IMR-90 (cell line): ENCODE results near the gene TPMT. TPM values are rescaled to one million over a fixed set of nuclear protein-coding genes. Genes with fewer than 3 reads are reported as not detected.

ENCODE experiments used
- ATAC-seq: fragments of 200-7000 bp; cut with Tn5 transposase; 2 replicates; pipeline ENCODE4 v1.9.1; 2020; ENCODE audit warnings: low read depth, mild to moderate bottlenecking, moderate library complexity
- BruUV-seq: library from RNA; stranded (reverse); fragments of 400-500 nt; replicated peaks from 2 replicates; lab custom pipeline; 2021; lab: Mats Ljungman, UMichigan
- CTCF ChIA-PET: fragments of 300-600 bp; formaldehyde crosslinking; extraction: SDS; loops from one replicate; lab custom pipeline; 2021; ENCODE audit warnings: antibody characterized with exemption; lab: Yijun Ruan, JAX
- POLR2A ChIA-PET: fragments of 300-600 bp; sonication (Branson Sonifier 250); formaldehyde crosslinking; loops from one replicate; lab custom pipeline; 2022; ENCODE audit warnings: antibody characterized with exemption; ENCODE audit not compliant: unreplicated experiment; lab: Charles Lee
- DNase-seq: peaks from one replicate; pipeline ENCODE4 v3.0.0; 2013
- H2AFZ ChIP-seq: replicated peaks from 2 replicates; pipeline ENCODE3; 2013; ENCODE audit warnings: low read length, mild to moderate bottlenecking; ENCODE audit not compliant: poor library complexity
- H2AK5ac ChIP-seq: 2 replicates; pipeline ENCODE4 v1.6.1; 2013; ENCODE audit warnings: low read depth, low read length, inconsistent platforms
- H2AK9ac ChIP-seq: replicated peaks from 2 replicates; pipeline ENCODE3; 2013; ENCODE audit warnings: mild to moderate bottlenecking, low read depth, low read length, moderate library complexity; ENCODE audit not compliant: poor library complexity
- H2BK120ac ChIP-seq: 2 replicates; pipeline ENCODE4 v1.6.1; 2013; ENCODE audit warnings: low read depth, low read length, inconsistent platforms
- H2BK15ac ChIP-seq: 3 replicates; pipeline ENCODE4 v1.6.1; 2013; ENCODE audit warnings: low read depth, low read length, inconsistent platforms
- H2BK20ac ChIP-seq: 2 replicates; pipeline ENCODE4 v1.6.1; 2013; ENCODE audit warnings: low read depth, mild to moderate bottlenecking, inconsistent platforms, low read length, moderate library complexity
- H2BK5ac ChIP-seq: 2 replicates; pipeline ENCODE4 v1.6.1; 2013; ENCODE audit warnings: mild to moderate bottlenecking, low read depth, low read length, inconsistent platforms; ENCODE audit not compliant: poor library complexity, severe bottlenecking
- H3K14ac ChIP-seq: replicated peaks from 2 replicates; pipeline ENCODE4 v1.6.1; 2013; ENCODE audit warnings: low read depth, low read length, inconsistent platforms
- H3K18ac ChIP-seq: 2 replicates; pipeline ENCODE4 v1.6.1; 2013; ENCODE audit warnings: low read depth, low read length, control low read depth
- H3K23ac ChIP-seq: 2 replicates; pipeline ENCODE4 v1.6.1; 2013; ENCODE audit warnings: low read depth, low read length, inconsistent platforms
- H3K27ac ChIP-seq: 2 replicates; pipeline ENCODE4 v1.5.1; 2013; ENCODE audit warnings: mild to moderate bottlenecking, control low read depth, low read length; ENCODE audit not compliant: insufficient read depth
- H3K27me3 ChIP-seq: 2 replicates; pipeline ENCODE4 v1.6.1; 2013; ENCODE audit warnings: low read length; ENCODE audit not compliant: control insufficient read depth, insufficient read depth
- H3K36me3 ChIP-seq: 2 replicates; pipeline ENCODE4 v1.6.1; 2013; ENCODE audit warnings: low read length, mixed read lengths; ENCODE audit not compliant: control insufficient read depth, insufficient read depth
- H3K4ac ChIP-seq: 2 replicates; pipeline ENCODE4 v1.6.1; 2013; ENCODE audit warnings: low read depth, low read length, inconsistent platforms
- H3K4me1 ChIP-seq: 2 replicates; pipeline ENCODE4 v1.6.1; 2013; ENCODE audit warnings: low read length, mixed read lengths; ENCODE audit not compliant: control insufficient read depth, insufficient read depth
- H3K4me2 ChIP-seq: 2 replicates; pipeline ENCODE4 v1.6.1; 2013; ENCODE audit warnings: low read depth, mild to moderate bottlenecking, control low read depth, low read length, moderate library complexity
- H3K4me3 ChIP-seq: 2 replicates; pipeline ENCODE4 v1.5.1; 2013; ENCODE audit warnings: low read depth, mild to moderate bottlenecking, control low read depth, low read length, moderate library complexity; ENCODE audit not compliant: insufficient read depth
- H3K56ac ChIP-seq: 2 replicates; pipeline ENCODE4 v1.6.1; 2013; ENCODE audit warnings: low read length, inconsistent platforms; ENCODE audit not compliant: insufficient read depth; ENCODE audit errors: extremely low read depth
- H3K79me1 ChIP-seq, 2 experiments: 2 replicates each; pipeline ENCODE4 v1.6.1; 2013; ENCODE audit warnings: low read length in 2 of 2, inconsistent platforms in 1 of 2, low read depth in 1 of 2
- H3K9ac ChIP-seq: 2 replicates; pipeline ENCODE4 v1.6.1; 2013; ENCODE audit warnings: low read depth, low read length, control low read depth
- H3K9me1 ChIP-seq: 2 replicates; pipeline ENCODE4 v1.6.1; 2013; ENCODE audit warnings: low read length, inconsistent platforms; ENCODE audit not compliant: insufficient read depth
- H3K9me3 ChIP-seq: 2 replicates; pipeline ENCODE4 v1.6.1; 2013; ENCODE audit warnings: low read length; ENCODE audit not compliant: control insufficient read depth, insufficient read depth
- H4K20me1 ChIP-seq: 2 replicates; pipeline ENCODE4 v1.6.1; 2013; ENCODE audit warnings: low read length, inconsistent platforms; ENCODE audit not compliant: insufficient read depth
- H4K5ac ChIP-seq: 2 replicates; pipeline ENCODE4 v1.6.1; 2013; ENCODE audit warnings: mild to moderate bottlenecking, low read depth, low read length, control low read depth
- H4K8ac ChIP-seq, 2 experiments: 2 replicates each; pipeline ENCODE4 v1.6.1; 2013; ENCODE audit warnings: low read depth in 2 of 2, low read length in 2 of 2, control low read depth in 1 of 2, inconsistent platforms in 1 of 2
- H4K91ac ChIP-seq: 2 replicates; pipeline ENCODE4 v1.6.1; 2013; ENCODE audit warnings: low read depth, low read length, inconsistent platforms; ENCODE audit not compliant: insufficient read depth
- BHLHE40 ChIP-seq: fragments of 150-350 bp; IDR thresholded peaks from 2 replicates; pipeline ENCODE4 v1.6.1; 2016; ENCODE audit warnings: mild to moderate bottlenecking, low read depth, low read length
- CEBPB ChIP-seq: IDR thresholded peaks from 2 replicates; pipeline ENCODE4 v1.6.1; 2012; ENCODE audit warnings: low read depth, low read length, improper control_type of control experiment
- CHD1 ChIP-seq: IDR thresholded peaks from 2 replicates; pipeline ENCODE4 v1.6.1; 2012; ENCODE audit warnings: low read depth, low read length, improper control_type of control experiment
- CTCF ChIP-seq: conservative IDR thresholded peaks from 2 replicates; pipeline ENCODE4 v1.5.1; 2012; ENCODE audit warnings: mild to moderate bottlenecking, low read depth, low read length, improper control_type of control experiment
- ELK1 ChIP-seq: fragments of 150-350 bp; IDR thresholded peaks from 2 replicates; pipeline ENCODE4 v1.6.1; 2016; ENCODE audit warnings: low read depth, mild to moderate bottlenecking, low read length, moderate library complexity, borderline replicate concordance
- FOS ChIP-seq: fragments of 150-350 bp; IDR thresholded peaks from 2 replicates; pipeline ENCODE4 v1.6.1; 2016; ENCODE audit warnings: low read depth, low read length
- MAFK ChIP-seq: IDR thresholded peaks from 2 replicates; pipeline ENCODE4 v1.6.1; 2012; ENCODE audit warnings: low read depth, low read length, improper control_type of control experiment
- MAZ ChIP-seq: IDR thresholded peaks from 2 replicates; pipeline ENCODE4 v1.6.1; 2012; ENCODE audit warnings: low read depth, mild to moderate bottlenecking, low read length, improper control_type of control experiment, moderate library complexity, borderline replicate concordance
- MXI1 ChIP-seq: IDR thresholded peaks from 2 replicates; pipeline ENCODE4 v1.6.1; 2012; ENCODE audit warnings: low read depth, mild to moderate bottlenecking, low read length, moderate library complexity, borderline replicate concordance
- NFE2L2 ChIP-seq: fragments of 150-350 bp; IDR thresholded peaks from 2 replicates; pipeline ENCODE4 v1.6.1; 2016; ENCODE audit warnings: low read depth, mild to moderate bottlenecking, low read length
- POLR2A ChIP-seq: IDR thresholded peaks from 2 replicates; pipeline ENCODE4 v1.6.1; 2012; ENCODE audit warnings: mild to moderate bottlenecking, low read depth, low read length
- RAD21 ChIP-seq: IDR thresholded peaks from 2 replicates; pipeline ENCODE4 v1.6.1; 2012; ENCODE audit warnings: low read length, improper control_type of control experiment
- RCOR1 ChIP-seq: IDR thresholded peaks from 2 replicates; pipeline ENCODE4 v1.6.1; 2012; ENCODE audit warnings: mild to moderate bottlenecking, low read length, improper control_type of control experiment; ENCODE audit not compliant: insufficient replicate concordance
- RFX5 ChIP-seq: IDR thresholded peaks from 2 replicates; pipeline ENCODE4 v1.8.0; 2012; ENCODE audit warnings: low read depth, mild to moderate bottlenecking, low read length, moderate library complexity
- SMC3 ChIP-seq: fragments of 150-350 bp; IDR thresholded peaks from 2 replicates; pipeline ENCODE4 v1.6.1; 2016; ENCODE audit warnings: low read depth, mild to moderate bottlenecking, antibody characterized with exemption, low read length, moderate library complexity
- USF2 ChIP-seq: fragments of 150-350 bp; IDR thresholded peaks from 2 replicates; pipeline ENCODE4 v1.6.1; 2017; ENCODE audit warnings: mild to moderate bottlenecking, antibody characterized with exemption, low read length, low read depth
- WGBS, 2 experiments: methylation state at CpG; one replicate each; pipeline versions ENCODE4 v1.1.5 to v1.1.7; 2013; ENCODE audit warnings: missing lambda C conversion rate in 2 of 2; ENCODE audit not compliant: insufficient read length in 1 of 2; ENCODE audit errors: extremely low coverage in 2 of 2; 5-methylcytosine and 5-hydroxymethylcytosine counted together
- dilution Hi-C: fragments of 300-500 bp; cut with HindIII; formaldehyde crosslinking; loops from one replicate; pipeline ENCODE4 v1.14.3; 2018; ENCODE audit warnings: low sequenced_read_pairs; ENCODE audit not compliant: unreplicated experiment
- in situ Hi-C: fragments of 300-500 bp; cut with MboI; formaldehyde crosslinking; loops from 3 replicates; pipeline ENCODE4 v1.14.3; 2019; ENCODE audit warnings: low sequenced_read_pairs, inconsistent platforms, mixed read lengths
- intact Hi-C: fragments of 100-400 bp; cut with micrococcal nuclease; formaldehyde crosslinking; loops from 2 replicates; pipeline ENCODE4 v1.10.0; 2022
- polyA plus RNA-seq, 3 experiments: library from polyadenylated mRNA; depleted of rRNA; stranded (reverse); fragments of >200 nt; gene quantifications; 2 replicates each; pipeline ENCODE4 v1.2.3, GENCODE V29; 2012; ENCODE audit warnings: low replicate concordance in 1 of 3
- total RNA-seq: library from RNA; depleted of rRNA; stranded (reverse); fragments of >200 nt; gene quantifications from 2 replicates; pipeline ENCODE4 v1.2.3, GENCODE V29; 2012

Gene TPMT
- total and polyA plus RNA-seq, 2 of the 4 experiments (the other 2 are of a cell fraction): 10.8 to 14.1 TPM

GRCh38 chr6:18118330-18118729 is 36.5 kb downstream of the TPMT start:
- H4K20me1 ChIP-seq: no peaks in the 10 kb centered on the region
- DNase-seq: no peak
- peaks cover 5 to 12% of the 10 kb centered on the region in 2 experiments; a peak in 2 of 4 replicates for H3K79me1 ChIP-seq
- no peaks in the 10 kb centered on the region for H3K9me3 ChIP-seq
- no peak overlapping the region for H2BK120ac ChIP-seq
- no peak overlapping the region for H4K8ac ChIP-seq
- H2AK9ac ChIP-seq: no peak overlapping the region
- H3K36me3 ChIP-seq: no peaks in the 10 kb centered on the region
- H3K27me3 ChIP-seq: no peaks in the 10 kb centered on the region
- no peak overlapping the region for H2BK20ac ChIP-seq
- peaks cover 4% of the 10 kb centered on the region; the same call in 1 of the 2 replicates for H3K9me1 ChIP-seq
- H3K4me1 ChIP-seq: peaks cover 6% of the 10 kb centered on the region
- ChIA-PET POLR2A (no interaction called here), CTCF (interaction anchor here (0.6 kb wide), 1 partner anchor 68 kb away, joined by 4 read pairs; no protein-coding TSS in a partner anchor)
- H2AK5ac ChIP-seq: no peak overlapping the region
- H2BK5ac ChIP-seq: no peak overlapping the region
- intact Hi-C loops (no loop called here), in situ Hi-C loops (no loop called here), dilution Hi-C loops (no loop called here)
- 100% methylated on average over 1 of the region's 3 CpGs; no CpG with 5 or more reads in 1 of the 2 experiments for WGBS, 2 experiments
- H3K4ac ChIP-seq: no peak overlapping the region
- no peak overlapping the region for H3K56ac ChIP-seq
- no peak overlapping the region for H4K5ac ChIP-seq
- BruUV-seq: no TSS peak
- no peak overlapping the region for H3K18ac ChIP-seq
- H2AFZ ChIP-seq: no peak overlapping the region
- no peak overlapping the region for H2BK15ac ChIP-seq
- H3K23ac ChIP-seq: no peak overlapping the region
- H4K91ac ChIP-seq: no peak overlapping the region
- no peak overlapping the region for H3K9ac ChIP-seq
- no peak overlapping the region for H3K4me3 ChIP-seq
- ATAC-seq: no peak
- no peak overlapping the region for H3K4me2 ChIP-seq
- H3K14ac ChIP-seq: no peak overlapping the region
- no peak for TF ChIP-seq RFX5
- no peak for TF ChIP-seq RCOR1
- no peak for TF ChIP-seq ELK1
- no peak for TF ChIP-seq MXI1
- no peak for TF ChIP-seq MAZ
- no peak for TF ChIP-seq BHLHE40
- TF ChIP-seq RAD21: no peak
- no peak for TF ChIP-seq SMC3
- TF ChIP-seq USF2: no peak
- no peak for TF ChIP-seq CEBPB
- TF ChIP-seq CHD1: no peak
- no peak for TF ChIP-seq CTCF
- no peak for TF ChIP-seq NFE2L2
- no peak for TF ChIP-seq MAFK
- TF ChIP-seq FOS: no peak
- TF ChIP-seq POLR2A: no peak
- H3K27ac ChIP-seq: no peak overlapping the region
